Naive thymus-derived CD4-positive, alpha-beta T cell (primary cell): ENCODE results near the gene FASLG. TPM values are rescaled to one million over a fixed set of nuclear protein-coding genes. Genes with fewer than 3 reads are reported as not detected.

Source experiments
- ATAC-seq: fragments of 150-1000 bp; cut with Tn5 transposase; 2 replicates; pipeline ENCODE4 v1.10.0; 2021; ENCODE audit warnings: mild to moderate bottlenecking, moderate library complexity
- CTCF ChIA-PET: fragments of 350-600 bp; sonication (Branson Sonifier 250); formaldehyde crosslinking; loops from one replicate; lab custom pipeline; 2021; ENCODE audit warnings: antibody characterized with exemption; lab: Charles Lee
- POLR2A ChIA-PET: fragments of 350-600 bp; sonication (Branson Sonifier 250); formaldehyde crosslinking; loops from one replicate; lab custom pipeline; 2021; ENCODE audit warnings: antibody characterized with exemption, inconsistent platforms; lab: Charles Lee
- DNase-seq, 9 donors: peaks; one replicate each; pipeline versions ENCODE4 v3.0.0 to v3.0.0-alpha.2; 2020 to 2022; ENCODE audit warnings: mixed read lengths in 1 of 9
- H3K27ac ChIP-seq: one replicate; pipeline ENCODE4 v1.7.0; 2013; ENCODE audit warnings: mild to moderate bottlenecking, low read depth, low read length, moderate library complexity
- H3K27me3 ChIP-seq, 2 donors: one replicate each; pipeline ENCODE4 v1.7.0; 2013; ENCODE audit warnings: low read length in 2 of 2, mild to moderate bottlenecking in 2 of 2, moderate library complexity in 2 of 2; ENCODE audit not compliant: control insufficient read depth in 2 of 2, insufficient read depth in 2 of 2
- H3K36me3 ChIP-seq, 3 experiments: 1 replicate in 2 of 3; 2 replicates in 1 of 3; pipeline ENCODE4 v1.7.0; 2013; ENCODE audit warnings: low read length in 3 of 3, mild to moderate bottlenecking in 3 of 3, moderate library complexity in 1 of 3; ENCODE audit not compliant: insufficient read depth in 3 of 3, control insufficient read depth in 2 of 3
- H3K4me1 ChIP-seq, 2 donors: one replicate each; pipeline ENCODE4 v1.7.0; 2013; ENCODE audit warnings: low read length in 2 of 2, mild to moderate bottlenecking in 2 of 2, moderate library complexity in 1 of 2; ENCODE audit not compliant: control insufficient read depth in 2 of 2, insufficient read depth in 2 of 2
- H3K4me3 ChIP-seq: 2 replicates; pipeline ENCODE4 v1.7.0; 2013; ENCODE audit warnings: mild to moderate bottlenecking, low read length
- H3K9me3 ChIP-seq, 3 experiments: 1 replicate in 2 of 3; 2 replicates in 1 of 3; pipeline ENCODE4 v1.7.0; 2013; ENCODE audit warnings: low read length in 3 of 3; ENCODE audit not compliant: control insufficient read depth in 2 of 3
- H3K27ac Mint-ChIP-seq, 9 donors: one replicate each; pipeline ENCODE4 v1.8.0; 2020 to 2022; ENCODE audit warnings: mixed read lengths in 9 of 9, mild to moderate bottlenecking in 8 of 9, moderate library complexity in 5 of 9, inconsistent platforms in 2 of 9
- H3K27me3 Mint-ChIP-seq, 5 donors: one replicate each; pipeline ENCODE4 v1.8.0; 2021 to 2022; ENCODE audit warnings: mixed read lengths in 5 of 5, mild to moderate bottlenecking in 1 of 5
- H3K36me3 Mint-ChIP-seq, 5 donors: one replicate each; pipeline ENCODE4 v1.8.0; 2020 to 2022; ENCODE audit warnings: mixed read lengths in 5 of 5, mild to moderate bottlenecking in 3 of 5, inconsistent platforms in 1 of 5
- H3K4me1 Mint-ChIP-seq, 7 donors: one replicate each; pipeline ENCODE4 v1.8.0; 2020 to 2022; ENCODE audit warnings: mixed read lengths in 7 of 7, mild to moderate bottlenecking in 3 of 7, inconsistent platforms in 1 of 7
- H3K4me3 Mint-ChIP-seq, 10 donors: one replicate each; pipeline ENCODE4 v1.8.0; 2020 to 2022; ENCODE audit warnings: mild to moderate bottlenecking in 10 of 10, mixed read lengths in 10 of 10, moderate library complexity in 6 of 10, inconsistent platforms in 2 of 10
- H3K9me3 Mint-ChIP-seq, 11 donors: one replicate each; pipeline ENCODE4 v1.8.0; 2020 to 2022; ENCODE audit warnings: mixed read lengths in 11 of 11, mild to moderate bottlenecking in 4 of 11, inconsistent platforms in 1 of 11, moderate library complexity in 1 of 11
- intact Hi-C, 2 donors: fragments of 100-400 bp; cut with micrococcal nuclease; formaldehyde crosslinking; loops; one replicate each; pipeline ENCODE4 v1.15.1; 2023
- polyA plus RNA-seq, 2 donors: library from polyadenylated mRNA; unstranded; fragments of 300-500 nt; fragmentation: Illumina TruSeq; gene quantifications; one replicate each; pipeline ENCODE4 v1.2.3, GENCODE V29; 2021
- total RNA-seq, 6 experiments: library from RNA in 5 of 6; stranded (reverse) in 5 of 6; gene quantifications; 1 replicate in 5 of 6; 2 replicates in 1 of 6; pipeline ENCODE4 v1.2.3 and lab custom pipeline; 2021 to 2026

FASLG gene
- total and polyA plus RNA-seq, 7 experiments from 2014 or later, result 0.24 to 5.6 (median 1.9) TPM; not detected in 3

DNA sequence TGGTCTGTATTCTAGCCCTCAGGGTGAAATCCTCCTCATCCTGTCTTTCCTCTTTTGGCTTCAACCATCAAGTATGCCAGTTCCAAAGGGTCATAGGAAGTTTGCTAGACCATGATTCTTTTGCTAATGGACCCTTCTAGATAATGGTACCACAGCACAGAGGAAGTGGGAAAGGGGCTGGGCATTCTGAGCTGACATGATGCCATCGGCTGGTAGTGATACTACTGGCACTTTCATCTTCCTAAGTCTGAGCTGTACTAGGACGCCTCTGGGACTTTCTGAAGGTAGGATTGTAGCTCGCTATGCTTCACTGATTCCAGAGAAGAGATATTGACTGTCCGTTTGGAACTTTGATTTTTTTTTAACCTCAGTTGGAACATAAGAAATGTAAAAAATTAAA is 11.4 kb downstream of the FASLG start:
- intact Hi-C loops, result loop anchor here (1.0 to 2.0 kb wide), 5 partner anchors 8 to 48 kb away; no protein-coding TSS in a partner anchor
- Histone ChIP-seq H3K36me3 (no peaks in the 10 kb centered on the region), H3K27me3 (no peaks in the 10 kb centered on the region), H3K4me1 (peaks cover 39 to 57% of the 10 kb centered on the region in 2 donors), H3K9me3 (no peaks in the 10 kb centered on the region), H3K4me3 (no peak overlapping the region), H3K27ac (no peak overlapping the region)
- DNase-seq, result peak in 1 of 9 donors; percentile 20
- Mint-ChIP-seq H3K9me3 (peaks cover 0 to 4% (median 0%) of the 10 kb centered on the region in 11 donors), H3K27me3 (peaks cover 0 to 2% (median 0%) of the 10 kb centered on the region in 5 donors), H3K36me3 (peaks cover 0 to 24% (median 0%) of the 10 kb centered on the region in 5 donors), H3K4me1 (peaks cover 26 to 81% (median 50%) of the 10 kb centered on the region in 7 donors), H3K27ac (peak overlapping the region; percentile 20 to 90 (median 66)), H3K4me3 (peak overlapping the region in 9 of 10 donors; percentile 33 to 68 (median 62))
- peak; percentile 60 for ATAC-seq
- CTCF ChIA-PET, result interaction anchor here (1.1 to 1.4 kb wide), 2 partner anchors 20 to 49 kb away, joined by 3 to 5 read pairs; no protein-coding TSS in a partner anchor
- POLR2A ChIA-PET, result interaction anchor here (0.8 to 1.5 kb wide), 5 partner anchors 13 to 44 kb away, joined by 3 to 6 read pairs (median 3); no protein-coding TSS in a partner anchor

DNA sequence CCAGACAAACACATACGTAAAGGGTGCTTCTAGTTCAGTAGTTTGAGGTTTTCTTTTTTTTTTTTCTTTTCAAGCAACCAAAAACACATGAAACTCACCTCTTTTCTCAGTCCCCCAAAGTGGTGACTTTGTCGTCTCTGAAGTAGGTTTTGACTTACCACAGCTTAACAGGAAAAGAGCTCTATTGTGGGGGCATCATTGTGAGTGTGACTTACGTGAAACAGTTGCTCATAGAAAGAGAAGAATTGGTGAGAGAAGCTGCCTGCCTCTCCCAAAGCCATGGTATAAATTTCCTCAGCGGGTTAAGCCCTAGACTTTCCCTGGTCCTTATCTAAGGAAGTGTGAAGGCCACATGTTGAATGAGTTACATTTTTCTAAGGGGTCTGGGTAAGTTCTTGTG is 11.9 kb downstream of the FASLG start:
- H3K4me1 Mint-ChIP-seq, result peaks cover 29 to 81% (median 54%) of the 10 kb centered on the region in 7 donors
- Histone ChIP-seq H3K4me3 (peak overlapping the region; percentile 34), H3K9me3 (no peaks in the 10 kb centered on the region), H3K4me1 (peaks cover 44 to 60% of the 10 kb centered on the region in 2 donors), H3K36me3 (no peaks in the 10 kb centered on the region), H3K27ac (no peak overlapping the region), H3K27me3 (no peaks in the 10 kb centered on the region)
- peaks cover 0 to 2% (median 0%) of the 10 kb centered on the region in 5 donors for H3K27me3 Mint-ChIP-seq
- H3K27ac Mint-ChIP-seq, result peak overlapping the region; percentile 20 to 87 (median 64)
- H3K36me3 Mint-ChIP-seq, result peaks cover 0 to 20% (median 0%) of the 10 kb centered on the region in 5 donors
- intact Hi-C loops, result loop anchor here (1.0 to 2.0 kb wide), 5 partner anchors 8 to 48 kb away; no protein-coding TSS in a partner anchor
- ATAC-seq (peak; percentile 93), DNase-seq (peak in 7 of 9 donors; percentile 57 to 85 (median 78))
- POLR2A ChIA-PET, result interaction anchor here (0.7 to 1.5 kb wide), 5 partner anchors 13 to 496 kb away, joined by 3 to 6 read pairs (median 3); no protein-coding TSS in a partner anchor
- H3K9me3 Mint-ChIP-seq, result peaks cover 0 to 4% (median 0%) of the 10 kb centered on the region in 11 donors
- CTCF ChIA-PET, result interaction anchor here (1.1 to 1.4 kb wide), 2 partner anchors 20 to 49 kb away, joined by 3 to 5 read pairs; no protein-coding TSS in a partner anchor
- H3K4me3 Mint-ChIP-seq, result peak overlapping the region; percentile 53 to 74 (median 63)

DNA sequence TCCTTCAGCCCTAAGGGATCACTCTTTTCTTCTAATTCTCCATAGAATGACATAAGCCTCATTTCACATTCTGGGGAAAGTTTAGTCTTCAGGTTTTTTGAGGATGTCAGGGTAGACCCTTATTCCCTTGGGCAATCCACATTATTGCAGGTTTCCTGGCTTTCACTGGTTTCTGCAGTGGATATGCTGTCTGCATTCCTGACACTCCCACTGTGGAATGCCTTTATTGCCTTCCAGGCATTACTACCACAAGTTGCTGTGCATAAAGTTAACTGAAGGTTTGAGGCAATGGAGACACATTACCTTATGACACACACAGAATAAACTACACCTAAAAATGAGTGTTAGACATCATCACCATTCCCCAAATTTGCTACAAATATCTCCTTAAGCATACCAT is 12.7 kb downstream of the FASLG start:
- Histone ChIP-seq H3K9me3 (no peaks in the 10 kb centered on the region), H3K36me3 (no peaks in the 10 kb centered on the region), H3K27ac (no peak overlapping the region), H3K4me3 (peak overlapping the region; percentile 34), H3K27me3 (no peaks in the 10 kb centered on the region), H3K4me1 (peaks cover 50 to 60% of the 10 kb centered on the region in 2 donors)
- intact Hi-C loops, result loop anchor here in 1 of 2 donors (2.0 kb wide), 3 partner anchors 33 to 47 kb away; no protein-coding TSS in a partner anchor
- Mint-ChIP-seq H3K4me1 (peaks cover 23 to 82% (median 60%) of the 10 kb centered on the region in 7 donors), H3K4me3 (peak overlapping the region in 2 of 10 donors; percentile 3 to 66), H3K9me3 (peaks cover 0 to 4% (median 0%) of the 10 kb centered on the region in 11 donors), H3K36me3 (peaks cover 0 to 13% (median 0%) of the 10 kb centered on the region in 5 donors), H3K27me3 (no peaks in the 10 kb centered on the region), H3K27ac (peak overlapping the region in 2 of 9 donors; percentile 20 to 34)
- ChIA-PET CTCF (no interaction called here), POLR2A (interaction anchor here (1.5 kb wide), 1 partner anchor 28 kb away, joined by 4 read pairs; no protein-coding TSS in a partner anchor)
- DNase-seq, result no peak
- no peak for ATAC-seq

DNA sequence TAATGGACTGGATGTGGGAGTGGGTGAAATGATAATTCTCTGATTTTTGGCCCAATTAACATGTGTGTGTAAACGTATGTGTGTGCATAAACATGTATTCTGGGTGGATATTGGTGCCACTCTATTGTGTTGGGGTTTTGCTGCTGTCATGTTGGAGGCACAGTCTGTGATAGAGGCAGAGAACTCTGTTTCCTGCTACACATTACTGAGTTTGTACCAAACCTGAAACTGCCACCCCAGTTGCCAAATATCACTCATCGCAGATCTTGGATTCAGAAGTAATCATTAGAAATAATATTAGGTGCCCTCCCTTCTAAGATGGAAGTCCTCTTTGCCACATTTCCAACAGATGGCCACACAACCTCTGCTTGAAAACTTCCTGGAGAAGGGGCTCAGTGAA is 13.8 kb downstream of the FASLG start:
- ChIA-PET POLR2A (no interaction called here), CTCF (no interaction called here)
- Histone ChIP-seq H3K4me1 (peaks cover 50 to 60% of the 10 kb centered on the region in 2 donors), H3K36me3 (no peaks in the 10 kb centered on the region), H3K9me3 (no peaks in the 10 kb centered on the region), H3K27ac (no peak overlapping the region), H3K27me3 (no peaks in the 10 kb centered on the region), H3K4me3 (no peak overlapping the region)
- no peak for ATAC-seq
- H3K4me3 Mint-ChIP-seq, result no peak overlapping the region
- peaks cover 28 to 90% (median 66%) of the 10 kb centered on the region in 7 donors for H3K4me1 Mint-ChIP-seq
- H3K36me3 Mint-ChIP-seq, result peaks cover 0 to 11% (median 0%) of the 10 kb centered on the region in 5 donors
- peaks cover 0 to 3% (median 0%) of the 10 kb centered on the region in 11 donors for H3K9me3 Mint-ChIP-seq
- no peaks in the 10 kb centered on the region for H3K27me3 Mint-ChIP-seq
- DNase-seq, result no peak
- intact Hi-C loops, result no loop called here
- peak overlapping the region in 2 of 9 donors; percentile 1 to 20 for H3K27ac Mint-ChIP-seq

DNA sequence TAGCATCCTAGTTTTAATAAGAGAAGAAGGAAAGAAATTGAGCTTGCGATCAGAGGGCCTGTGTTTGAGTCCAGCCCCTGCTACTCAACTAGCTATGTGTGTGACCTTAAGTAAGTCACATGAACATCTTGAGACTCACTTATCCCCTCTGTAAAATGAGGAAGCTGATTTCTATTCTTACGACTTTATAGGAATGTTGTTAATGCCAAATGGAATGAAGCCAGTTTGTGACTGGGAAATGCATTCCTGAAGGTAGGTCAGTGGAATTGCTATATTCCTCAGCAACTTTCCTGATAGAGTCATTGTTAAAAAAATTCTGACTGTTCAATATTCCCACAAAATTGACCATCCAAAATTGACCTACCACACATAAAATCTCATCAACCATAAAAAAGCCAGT is 14.9 kb downstream of the FASLG start:
- no peaks in the 10 kb centered on the region for H3K9me3 ChIP-seq
- Mint-ChIP-seq H3K9me3 (peaks cover 0 to under 1% (median 0%) of the 10 kb centered on the region in 11 donors), H3K27ac (peak overlapping the region in 1 of 9 donors; percentile 58), H3K27me3 (peaks cover 0 to 3% (median 0%) of the 10 kb centered on the region in 5 donors), H3K4me3 (no peak overlapping the region), H3K4me1 (peaks cover 25 to 89% (median 65%) of the 10 kb centered on the region in 7 donors), H3K36me3 (peaks cover 0 to 10% (median 0%) of the 10 kb centered on the region in 5 donors)
- DNase-seq (no peak), ATAC-seq (no peak)
- ChIA-PET CTCF (interaction anchor here (0.9 kb wide), 2 partner anchors 9 to 64 kb away, joined by 3 read pairs; no protein-coding TSS in a partner anchor), POLR2A (interaction anchor here (0.9 to 2.1 kb wide), 2 partner anchors 9 to 13 kb away, joined by 3 to 7 read pairs; no protein-coding TSS in a partner anchor)
- no peaks in the 10 kb centered on the region for H3K27me3 ChIP-seq
- H3K27ac ChIP-seq, result no peak overlapping the region
- no peak overlapping the region for H3K4me3 ChIP-seq
- intact Hi-C loops, result loop anchor here in 1 of 2 donors (2.0 kb wide), 1 partner anchor 45 kb away; no protein-coding TSS in a partner anchor
- no peaks in the 10 kb centered on the region for H3K36me3 ChIP-seq
- H3K4me1 ChIP-seq, result peaks cover 50 to 62% of the 10 kb centered on the region in 2 donors

DNA sequence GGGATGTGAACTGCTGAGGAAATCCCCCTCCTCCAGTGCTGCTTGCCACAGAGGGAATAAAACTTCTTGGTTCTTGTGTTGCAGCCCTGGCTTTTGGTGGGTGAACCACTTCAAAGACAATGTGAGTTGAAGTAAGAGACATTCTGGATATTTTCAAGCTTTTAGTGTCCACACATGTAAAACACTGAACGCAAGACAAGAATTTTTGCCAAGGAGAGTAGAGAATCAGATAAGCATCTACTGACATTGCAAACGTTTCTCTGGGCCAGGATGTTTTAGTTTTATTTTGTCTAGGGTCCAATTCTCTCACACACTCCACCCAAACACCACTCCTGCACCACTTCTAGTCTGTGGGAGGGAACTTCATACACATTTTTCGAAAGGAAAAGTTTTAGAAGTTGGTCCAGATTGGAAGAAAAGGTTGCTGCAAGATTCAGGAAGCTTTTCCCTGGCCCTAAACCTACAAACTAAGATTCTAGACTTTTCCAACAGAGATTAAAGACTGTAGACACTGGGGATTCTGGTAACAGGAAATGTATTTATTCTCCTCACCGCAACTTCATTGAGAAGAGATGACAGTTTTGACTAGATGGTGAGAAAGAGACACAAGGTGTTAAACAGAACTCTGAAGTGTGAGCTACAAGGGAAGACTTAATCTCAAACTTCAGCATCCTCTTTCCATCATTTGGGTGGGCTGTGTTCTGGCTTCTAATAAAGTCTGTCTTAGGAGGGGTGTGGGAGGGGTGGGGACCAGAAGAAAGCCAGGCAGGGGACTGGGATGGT is 16.1 kb downstream of the FASLG start:
- Histone ChIP-seq H3K27me3 (no peaks in the 10 kb centered on the region), H3K4me3 (peak overlapping the region; percentile 17), H3K9me3 (no peaks in the 10 kb centered on the region), H3K27ac (no peak overlapping the region), H3K36me3 (no peaks in the 10 kb centered on the region), H3K4me1 (peaks cover 50 to 63% of the 10 kb centered on the region in 2 donors)
- H3K27ac Mint-ChIP-seq, result peak overlapping the region in 4 of 9 donors; percentile 1 to 79 (median 54)
- H3K27me3 Mint-ChIP-seq, result peaks cover 0 to 3% (median 0%) of the 10 kb centered on the region in 5 donors
- POLR2A ChIA-PET, result interaction anchor here (0.9 to 2.1 kb wide), 3 partner anchors 10 to 15 kb away, joined by 3 to 7 read pairs (median 3); no protein-coding TSS in a partner anchor
- ATAC-seq (peak; percentile 60), DNase-seq (peak in 4 of 9 donors; percentile 29 to 39 (median 37))
- CTCF ChIA-PET, result interaction anchor here (1.0 to 1.7 kb wide), 2 partner anchors 45 to 65 kb away, joined by 5 read pairs; no protein-coding TSS in a partner anchor
- peaks cover 0 to 13% (median 0%) of the 10 kb centered on the region in 5 donors for H3K36me3 Mint-ChIP-seq
- H3K4me1 Mint-ChIP-seq, result peaks cover 27 to 86% (median 65%) of the 10 kb centered on the region in 7 donors
- intact Hi-C loops, result loop anchor here (1.0 to 2.0 kb wide), 6 partner anchors 8 to 44 kb away; no protein-coding TSS in a partner anchor
- peaks cover 0 to 6% (median 0%) of the 10 kb centered on the region in 11 donors for H3K9me3 Mint-ChIP-seq
- H3K4me3 Mint-ChIP-seq, result peak overlapping the region in 8 of 10 donors; percentile 18 to 61 (median 40)
